DMS114 treated with DMSO at 0.1 percent for 48 hours (cell line): ENCODE measurements around the gene CCDC97.

ENCODE experiments used
- DNase-seq: peaks from one replicate; lab custom pipeline; 2025; ENCODE audit not compliant: unreplicated experiment; lab: John Stamatoyannopoulos, UW

Gene CCDC97

DNA sequence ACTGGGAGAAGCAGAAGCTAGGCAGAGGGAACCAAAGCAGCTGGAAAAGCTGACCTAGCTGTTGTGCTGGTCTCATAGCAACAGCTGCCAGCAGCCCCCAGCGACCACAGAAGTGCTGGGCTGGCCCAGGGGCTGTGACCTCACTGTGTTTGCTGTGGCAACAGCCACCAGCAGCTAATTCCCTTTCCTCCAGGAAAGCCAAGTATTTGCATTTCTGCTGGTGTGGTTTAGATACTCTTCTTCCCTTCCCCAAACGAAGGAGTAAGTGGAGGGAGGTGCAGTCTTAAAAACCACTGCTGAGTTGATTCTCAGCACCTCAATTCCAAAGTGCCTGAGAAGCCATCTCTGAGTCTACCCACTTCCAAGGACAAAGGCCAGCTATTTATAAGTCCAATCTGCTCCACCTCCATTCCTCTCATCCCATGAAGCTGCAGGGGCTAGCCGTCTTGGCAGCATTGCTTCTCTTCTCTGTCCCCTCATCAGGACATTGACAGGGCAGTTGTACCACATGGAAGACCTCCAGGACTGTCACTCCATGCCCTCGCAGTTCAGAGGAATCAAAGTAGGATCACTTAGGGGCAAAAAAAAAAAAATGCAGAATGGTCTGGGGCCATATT is 11.5 kb upstream of the CCDC97 start:
- no peak for DNase-seq

- no peak for DNase-seq
Measured at GRCh38 chr19:41299046-41299754, 10.8 kb upstream of the CCDC97 start.

DNA sequence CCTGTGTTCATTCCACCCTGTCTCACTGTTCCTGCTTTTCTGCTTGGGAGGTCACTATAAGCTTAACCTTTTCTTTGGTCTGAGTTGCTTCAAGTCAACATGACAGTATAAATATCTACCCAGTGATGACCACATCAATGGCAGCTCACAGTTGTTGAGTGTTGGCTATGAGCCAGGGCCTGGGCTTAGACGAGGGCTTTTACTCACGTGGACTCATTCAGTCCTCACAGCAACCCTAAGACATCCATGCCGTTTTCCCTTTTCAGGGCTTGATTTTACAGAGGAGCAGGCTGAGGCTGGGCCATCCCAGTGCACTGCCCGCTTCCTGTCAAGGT is 10.2 kb upstream of the CCDC97 start:
- no peak for DNase-seq

GRCh38 chr19:41300555-41300954 is 9.4 kb upstream of the CCDC97 start:
- DNase-seq, result no peak

DNA sequence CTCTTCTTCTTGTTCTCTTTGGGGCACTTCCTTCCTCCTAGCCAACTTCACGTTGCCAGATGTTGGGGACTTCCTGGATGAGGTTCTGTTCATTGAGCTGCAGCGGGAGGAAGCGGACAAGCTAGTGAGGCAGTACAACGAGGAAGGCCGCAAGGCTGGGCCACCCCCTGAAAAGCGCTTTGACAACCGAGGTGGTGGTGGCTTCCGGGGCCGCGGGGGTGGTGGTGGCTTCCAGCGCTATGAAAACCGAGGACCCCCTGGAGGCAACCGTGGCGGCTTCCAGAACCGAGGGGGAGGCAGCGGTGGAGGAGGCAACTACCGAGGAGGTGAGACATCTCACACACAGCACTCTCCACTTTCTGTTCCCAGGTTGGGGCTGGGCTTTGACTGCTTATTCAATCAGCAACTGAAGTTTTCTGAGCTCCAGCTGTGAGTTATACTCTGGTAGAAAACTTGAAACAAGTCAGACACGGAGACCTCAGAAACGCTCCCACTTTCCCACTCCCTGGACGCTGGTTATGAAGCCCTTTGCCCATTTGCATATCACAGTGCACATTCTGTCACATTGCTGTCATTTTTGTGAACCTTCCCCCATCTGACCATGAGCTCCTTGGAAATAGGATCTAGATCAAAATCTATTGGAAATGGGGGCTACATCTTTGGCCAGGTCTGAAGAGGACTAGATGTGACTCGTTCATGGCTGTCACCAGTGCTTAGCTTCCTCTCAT is 7.2 kb upstream of the CCDC97 start:
- no peak for DNase-seq

- no peak for DNase-seq
Measured at GRCh38 chr19:41303954-41304353, 6.0 kb upstream of the CCDC97 start.

DNA sequence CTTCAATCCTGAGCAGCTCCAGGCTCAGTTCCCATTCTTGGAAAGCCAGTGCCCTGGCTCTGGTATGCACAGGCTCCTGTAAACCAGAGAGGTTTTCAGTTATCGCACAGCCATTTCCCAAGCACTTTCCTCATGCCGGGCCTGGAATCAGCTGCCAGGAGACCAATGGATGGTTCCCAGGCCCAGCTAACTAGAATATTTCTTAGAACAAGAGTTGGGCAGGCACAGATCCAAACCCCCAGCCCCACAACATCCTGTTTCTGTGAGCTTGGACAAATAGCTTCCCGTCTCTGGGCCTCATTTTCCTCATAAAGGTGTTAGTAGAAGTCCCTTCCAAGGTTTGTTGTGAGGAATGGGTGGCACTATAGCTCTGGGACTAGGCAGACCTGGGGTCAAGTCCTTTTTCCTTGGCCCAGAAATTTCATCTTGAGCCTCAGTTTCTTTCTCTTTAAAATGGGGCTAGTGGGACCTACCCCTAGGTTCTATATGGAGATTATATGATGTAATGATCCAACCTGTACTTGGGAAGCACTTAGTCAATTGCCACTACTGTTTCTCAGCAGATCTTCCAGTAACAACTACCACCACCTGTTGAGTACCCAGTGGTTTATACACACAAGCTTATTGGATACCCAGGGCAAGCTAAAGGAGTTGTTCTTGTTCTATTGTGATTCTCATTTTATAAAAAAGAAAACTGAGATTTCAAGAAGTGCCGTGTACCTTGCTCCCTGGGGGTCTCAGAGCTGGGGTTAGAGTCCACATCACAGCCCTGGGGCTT is 5.1 kb upstream of the CCDC97 start:
- no peak for DNase-seq

DNA sequence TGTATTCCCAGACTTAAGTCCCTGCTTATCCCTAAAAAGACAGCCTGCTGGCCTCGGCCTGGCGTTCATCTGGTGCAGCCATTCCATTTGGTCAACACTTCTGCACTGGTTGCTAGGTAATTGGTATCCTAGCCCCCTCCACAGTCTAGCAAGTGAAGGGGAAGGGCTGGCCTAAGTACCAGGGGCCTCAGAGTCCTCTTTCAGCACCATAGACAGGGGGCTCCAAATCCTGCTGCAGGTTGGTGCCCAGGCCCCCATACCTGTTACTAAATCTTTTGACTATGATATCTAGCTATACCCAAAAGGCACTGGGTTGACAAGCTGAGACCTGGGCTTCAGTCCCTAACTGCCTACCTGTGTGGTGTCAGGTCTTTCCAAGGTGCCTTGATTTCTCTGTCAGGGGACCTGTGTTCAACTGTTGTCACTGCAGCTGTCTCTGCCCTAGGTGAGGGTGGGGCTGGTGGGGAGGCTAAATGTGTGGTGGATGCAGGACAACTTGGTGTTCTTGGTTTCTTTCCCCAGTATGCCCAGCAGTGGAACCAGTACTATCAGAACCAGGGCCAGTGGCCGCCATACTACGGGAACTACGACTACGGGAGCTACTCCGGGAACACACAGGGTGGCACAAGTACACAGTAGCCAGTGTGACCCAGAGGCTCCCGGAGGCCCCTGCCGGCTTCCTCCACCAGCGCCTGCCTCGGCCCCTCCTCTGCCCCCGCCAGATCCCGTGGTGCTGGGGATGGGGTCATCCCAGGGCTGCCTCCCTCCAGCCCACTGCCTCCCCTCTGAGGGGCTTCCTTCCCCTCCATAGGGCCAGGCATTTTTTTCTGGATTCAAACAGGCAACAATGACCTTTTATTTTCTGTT is 3.8 kb upstream of the CCDC97 start:
- DNase-seq, result no peak

DNA sequence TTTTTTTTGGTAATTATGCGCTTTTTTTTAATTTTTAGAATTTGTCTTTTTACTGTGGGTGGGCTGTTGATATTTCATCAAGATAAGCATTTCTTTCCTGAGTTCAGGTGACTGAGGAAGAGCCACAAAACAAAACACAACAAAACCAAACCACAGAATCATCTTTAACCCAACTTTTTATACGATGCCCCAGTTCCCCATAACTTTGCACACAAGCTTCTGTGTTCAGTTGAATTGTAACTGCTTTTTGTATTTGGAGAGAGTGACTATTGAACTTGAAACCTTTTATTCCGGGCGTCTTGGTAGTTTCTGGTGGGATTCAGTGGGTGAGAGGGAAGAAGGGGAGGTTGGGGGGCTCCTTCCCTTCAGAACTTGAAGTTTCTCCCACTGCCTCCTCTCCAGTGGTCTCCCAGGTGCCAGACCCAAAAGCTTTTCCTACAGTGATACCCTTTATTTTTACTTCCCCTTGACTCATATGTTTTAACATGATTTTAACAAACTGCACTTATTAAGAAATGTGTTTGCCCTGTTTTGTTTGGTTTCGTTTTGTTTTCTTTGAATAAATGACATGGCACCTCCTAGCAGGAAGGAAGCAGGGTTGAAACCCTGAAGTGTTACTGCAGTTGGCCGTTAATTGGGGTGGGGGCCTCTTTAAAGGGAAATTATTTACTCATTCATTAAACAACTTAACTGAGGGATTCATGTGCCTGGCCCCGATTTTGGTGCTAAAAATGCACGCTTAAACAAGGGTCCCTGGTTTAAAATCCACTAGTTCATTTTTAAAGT is 2.7 kb upstream of the CCDC97 start:
- no peak for DNase-seq

GRCh38 chr19:41307954-41308449 is 2.0 kb upstream of the CCDC97 start:
- DNase-seq, result no peak

GRCh38 chr19:41308450-41309179 is 1.4 kb upstream of the CCDC97 start:
- DNase-seq, result peak; percentile 83

DNA sequence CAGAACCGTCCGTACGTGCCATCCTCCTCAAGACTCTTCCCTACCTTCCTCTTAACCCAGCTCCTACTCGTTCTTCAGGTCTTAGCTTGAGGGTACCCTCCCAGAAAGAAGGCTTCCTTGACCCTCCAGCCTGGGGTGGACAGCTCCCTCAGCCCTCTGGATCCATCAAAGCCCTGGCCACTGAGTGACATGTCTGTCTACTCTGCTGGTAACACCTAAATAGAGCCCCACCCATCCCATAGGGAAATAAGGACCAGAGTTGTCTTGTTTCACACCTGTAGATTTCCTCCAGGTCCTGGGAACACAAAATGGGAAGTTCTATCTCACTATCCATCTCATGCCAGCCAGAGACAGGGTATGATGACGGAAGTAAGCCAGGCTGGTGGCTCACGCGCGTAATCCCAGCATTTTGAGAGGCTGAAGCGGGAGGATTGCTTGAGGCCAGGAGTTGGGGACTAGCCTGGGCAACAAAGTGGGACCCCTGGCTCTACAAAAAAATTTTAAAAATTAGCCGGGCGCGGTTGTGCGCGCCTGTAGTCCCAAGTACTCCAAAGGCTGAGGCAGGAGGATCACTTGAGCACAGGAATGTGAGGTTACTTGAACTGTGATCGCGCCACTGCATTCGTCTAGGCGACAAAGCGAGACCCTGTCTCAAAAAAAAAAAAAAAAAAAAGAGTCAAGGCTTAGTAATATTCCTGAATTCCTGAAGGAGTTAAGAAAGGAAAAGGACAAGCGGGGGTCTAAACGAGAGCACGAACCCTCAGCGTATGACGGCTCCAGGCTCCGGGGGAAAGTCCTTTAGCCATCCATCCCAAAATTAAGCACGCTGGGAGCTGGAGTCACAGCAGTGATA is 566 bp upstream of the CCDC97 start:
- peak; percentile 15 for DNase-seq

GRCh38 chr19:41311072-41311471 is 1.1 kb downstream of the CCDC97 start:
- no peak for DNase-seq

- DNase-seq, result no peak
Measured at GRCh38 chr19:41311613-41312012, 1.6 kb downstream of the CCDC97 start.

DNA sequence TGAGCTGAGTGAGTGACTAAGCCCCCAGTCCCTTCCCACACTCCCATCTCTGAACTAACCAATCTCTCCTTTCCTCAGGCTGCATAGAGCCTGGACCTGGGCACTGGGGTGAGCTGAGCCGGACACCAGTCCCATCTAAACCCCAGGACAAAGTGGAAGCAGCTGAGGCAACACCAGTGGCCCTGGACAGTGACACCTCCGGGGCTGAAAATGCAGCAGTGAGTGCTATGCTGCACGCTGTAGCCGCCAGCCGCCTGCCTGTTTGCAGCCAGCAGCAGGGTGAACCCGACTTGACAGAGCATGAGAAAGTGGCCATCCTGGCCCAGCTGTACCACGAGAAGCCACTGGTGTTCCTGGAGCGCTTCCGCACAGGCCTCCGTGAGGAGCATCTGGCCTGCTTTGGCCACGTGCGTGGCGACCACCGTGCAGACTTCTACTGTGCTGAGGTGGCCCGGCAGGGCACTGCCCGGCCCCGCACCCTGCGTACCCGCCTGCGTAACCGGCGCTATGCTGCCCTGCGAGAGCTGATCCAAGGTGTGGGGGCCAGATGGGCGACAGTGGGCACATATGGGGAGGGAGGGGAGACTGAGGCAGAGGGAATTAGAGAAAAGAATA is 6.4 kb downstream of the CCDC97 start:
- no peak for DNase-seq

- no peak for DNase-seq
Measured at GRCh38 chr19:41318696-41319499, 8.9 kb downstream of the CCDC97 start.
